Measurements from ENCODE around the gene CRYL1.

DNA sequence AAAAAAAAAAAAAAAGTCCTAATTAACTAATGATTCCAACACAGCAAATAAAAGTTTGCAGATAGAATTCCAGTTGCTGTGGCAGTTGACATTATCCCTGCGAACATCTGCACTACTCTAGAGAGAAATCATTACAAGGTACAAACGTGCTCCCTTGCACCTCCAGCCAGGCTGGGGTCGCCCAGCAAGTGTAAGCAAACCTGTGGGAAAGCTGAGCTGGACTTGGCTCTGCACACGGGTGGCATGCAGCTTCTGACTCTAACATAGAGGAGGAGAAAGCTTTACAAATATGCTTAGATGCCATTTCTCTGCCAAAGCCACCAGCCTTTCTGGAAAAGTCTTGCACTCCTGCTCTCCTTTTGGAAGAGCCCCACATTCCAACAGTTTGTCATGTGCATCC lies 103.3 kb downstream of the CRYL1 start:
- TF ChIP-seq CTCF (IDR thresholded peaks at IDR 0.05; ENCODE audit: insufficient read depth, low read length, poor library complexity, severe bottlenecking) (no peak), EZH2phosphoT487 (conservative IDR thresholded peaks at IDR 0.05; ENCODE audit: low read length) (no peak)

All from SU-DHL-6 (cell line).